NCI-H226 (cell line): Measurements from ENCODE around the gene SPNS2.

Experiments
- DNase-seq: peaks from one replicate; pipeline ENCODE4 v3.0.0-alpha.2; 2015

Gene SPNS2

GRCh38 chr17:4522661-4523060, 24.0 kb downstream of the SPNS2 start:
- no peak for DNase-seq

DNA sequence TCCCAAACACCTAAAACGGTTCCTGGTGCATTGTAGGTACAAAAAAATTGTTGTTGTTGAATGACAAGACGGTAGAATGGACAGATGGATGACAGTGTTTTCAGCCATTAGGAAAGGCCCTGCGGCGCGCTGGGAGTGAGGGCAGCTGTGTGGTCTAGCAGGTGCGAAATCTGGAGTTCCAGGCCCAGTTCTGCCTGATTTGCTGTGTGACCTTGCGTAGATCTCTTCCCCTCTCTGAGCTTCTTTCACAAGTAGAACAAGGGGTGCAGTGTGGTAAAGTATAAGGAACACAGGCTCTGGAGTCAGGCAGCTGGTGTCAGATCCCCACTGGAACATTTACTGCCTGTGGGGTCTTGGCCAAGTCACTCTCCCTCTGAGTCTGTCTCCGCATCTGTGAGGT, 25.3 kb downstream of the SPNS2 start:
- no peak for DNase-seq

- DNase-seq = no peak
Measured at GRCh38 chr17:4525691-4526397, 27.2 kb downstream of the SPNS2 start.

- no peak for DNase-seq
Measured at GRCh38 chr17:4527134-4527533, 28.5 kb downstream of the SPNS2 start.

GRCh38 chr17:4527566-4528125, 29.0 kb downstream of the SPNS2 start:
- no peak for DNase-seq

- DNase-seq = no peak
Measured at GRCh38 chr17:4529533-4530152, 31.0 kb downstream of the SPNS2 start.

- no peak for DNase-seq
Measured at GRCh38 chr17:4530799-4531730, 32.4 kb downstream of the SPNS2 start.

GRCh38 chr17:4531988-4532736, 33.5 kb downstream of the SPNS2 start:
- no peak for DNase-seq

DNA sequence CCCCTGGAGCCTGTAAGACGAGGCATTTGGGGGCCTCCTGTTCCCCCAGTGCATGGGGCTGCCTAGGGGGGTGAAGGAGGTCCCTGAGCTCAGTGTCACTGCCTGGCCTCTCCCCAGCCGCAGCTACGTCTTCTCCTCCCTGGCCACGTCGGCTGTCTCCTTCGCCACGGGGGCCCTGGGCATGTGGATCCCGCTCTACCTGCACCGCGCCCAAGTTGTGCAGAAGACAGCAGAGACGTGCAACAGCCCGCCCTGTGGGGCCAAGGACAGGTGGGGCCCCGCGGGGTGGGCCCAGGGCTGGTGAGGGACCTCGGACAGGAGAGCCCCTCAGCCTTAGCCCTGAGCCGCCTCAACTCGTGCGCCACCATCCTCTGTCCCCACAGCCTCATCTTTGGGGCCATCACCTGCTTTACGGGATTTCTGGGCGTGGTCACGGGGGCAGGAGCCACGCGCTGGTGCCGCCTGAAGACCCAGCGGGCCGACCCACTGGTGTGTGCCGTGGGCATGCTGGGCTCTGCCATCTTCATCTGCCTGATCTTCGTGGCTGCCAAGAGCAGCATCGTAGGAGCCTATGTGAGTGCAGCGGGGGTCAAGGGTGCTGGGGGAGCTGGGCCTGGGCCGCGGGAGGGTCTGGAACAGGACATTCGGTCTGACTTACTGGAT, 34.3 kb downstream of the SPNS2 start:
- no peak for DNase-seq

DNA sequence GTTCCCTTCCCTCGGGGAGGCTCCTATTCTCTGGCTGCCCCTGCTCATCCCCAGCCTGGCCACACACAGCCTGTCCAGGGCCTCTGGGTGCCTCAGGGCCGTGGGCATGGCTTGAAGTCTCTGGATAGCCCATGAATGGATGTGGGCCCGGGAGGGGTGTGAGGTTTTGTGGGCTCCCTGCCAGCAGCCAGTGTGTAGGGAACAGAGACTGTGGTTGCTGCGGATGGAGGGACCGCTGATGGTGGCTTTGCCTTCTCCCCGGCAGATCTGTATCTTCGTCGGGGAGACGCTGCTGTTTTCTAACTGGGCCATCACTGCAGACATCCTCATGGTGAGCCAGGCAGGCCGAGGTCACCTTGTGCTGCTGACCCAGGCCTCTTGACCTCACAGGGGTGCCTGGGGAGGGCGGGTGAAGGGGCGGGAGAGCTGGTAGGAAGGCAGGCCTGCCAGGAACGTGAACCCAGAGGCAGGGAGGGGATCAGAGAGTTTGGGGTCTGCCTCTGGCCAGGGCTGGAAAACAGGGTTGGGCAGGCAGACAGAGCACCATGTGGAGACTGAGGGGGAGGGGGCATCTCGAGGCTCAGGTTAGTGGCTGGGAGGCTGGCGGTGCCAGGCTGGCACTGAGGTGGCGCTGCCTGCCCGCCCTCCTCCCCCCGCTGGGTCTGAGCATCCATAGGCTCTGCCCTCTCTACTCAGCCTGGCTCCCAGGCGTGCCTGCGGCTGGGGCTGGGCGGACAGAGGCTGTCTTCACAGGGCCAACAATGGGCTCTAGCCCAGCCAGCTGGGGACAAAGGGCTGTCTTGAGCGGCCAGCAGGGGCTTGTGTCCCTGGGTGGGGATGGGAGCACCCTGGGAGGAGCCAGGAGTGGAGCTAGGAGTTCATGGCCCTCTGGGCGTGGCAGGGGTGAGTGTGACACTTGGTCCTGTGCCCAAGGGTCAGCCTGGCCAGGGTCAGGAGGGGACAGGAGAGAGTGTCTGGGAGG, 35.1 kb downstream of the SPNS2 start:
- no peak for DNase-seq

GRCh38 chr17:4534515-4534914, 35.8 kb downstream of the SPNS2 start:
- no peak for DNase-seq

GRCh38 chr17:4534928-4535666, 36.4 kb downstream of the SPNS2 start:
- no peak for DNase-seq

DNA sequence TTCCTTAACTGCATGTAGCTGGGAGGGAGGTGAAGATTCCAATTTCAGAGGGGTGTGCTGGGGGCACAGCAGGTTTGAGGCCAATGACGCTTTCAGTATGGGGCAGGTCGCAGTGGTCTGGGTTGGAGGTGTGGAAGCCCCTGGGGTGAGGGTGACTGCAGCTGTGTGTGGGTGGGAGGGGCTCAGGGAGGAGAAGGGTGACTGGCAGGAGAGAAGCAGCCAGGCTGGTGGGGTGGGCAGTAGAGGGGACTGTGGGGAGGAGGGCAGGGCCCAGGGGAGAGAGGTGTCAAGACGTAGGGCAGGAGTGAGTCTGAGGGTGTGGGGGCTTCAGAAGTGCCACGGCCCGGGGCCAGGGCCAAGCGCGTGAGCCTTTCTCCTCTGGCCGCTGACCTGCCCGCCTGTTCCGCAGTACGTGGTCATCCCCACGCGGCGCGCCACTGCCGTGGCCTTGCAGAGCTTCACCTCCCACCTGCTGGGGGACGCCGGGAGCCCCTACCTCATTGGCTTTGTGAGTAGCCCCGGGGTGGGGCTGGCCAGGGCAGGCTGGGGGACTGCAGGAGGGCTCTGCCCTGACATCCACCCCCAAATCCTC, 37.1 kb downstream of the SPNS2 start:
- no peak for DNase-seq

- DNase-seq = no peak
Measured at GRCh38 chr17:4536259-4536741, 37.6 kb downstream of the SPNS2 start.

GRCh38 chr17:4536742-4537411, 38.2 kb downstream of the SPNS2 start:
- peak; percentile 56 for DNase-seq

DNA sequence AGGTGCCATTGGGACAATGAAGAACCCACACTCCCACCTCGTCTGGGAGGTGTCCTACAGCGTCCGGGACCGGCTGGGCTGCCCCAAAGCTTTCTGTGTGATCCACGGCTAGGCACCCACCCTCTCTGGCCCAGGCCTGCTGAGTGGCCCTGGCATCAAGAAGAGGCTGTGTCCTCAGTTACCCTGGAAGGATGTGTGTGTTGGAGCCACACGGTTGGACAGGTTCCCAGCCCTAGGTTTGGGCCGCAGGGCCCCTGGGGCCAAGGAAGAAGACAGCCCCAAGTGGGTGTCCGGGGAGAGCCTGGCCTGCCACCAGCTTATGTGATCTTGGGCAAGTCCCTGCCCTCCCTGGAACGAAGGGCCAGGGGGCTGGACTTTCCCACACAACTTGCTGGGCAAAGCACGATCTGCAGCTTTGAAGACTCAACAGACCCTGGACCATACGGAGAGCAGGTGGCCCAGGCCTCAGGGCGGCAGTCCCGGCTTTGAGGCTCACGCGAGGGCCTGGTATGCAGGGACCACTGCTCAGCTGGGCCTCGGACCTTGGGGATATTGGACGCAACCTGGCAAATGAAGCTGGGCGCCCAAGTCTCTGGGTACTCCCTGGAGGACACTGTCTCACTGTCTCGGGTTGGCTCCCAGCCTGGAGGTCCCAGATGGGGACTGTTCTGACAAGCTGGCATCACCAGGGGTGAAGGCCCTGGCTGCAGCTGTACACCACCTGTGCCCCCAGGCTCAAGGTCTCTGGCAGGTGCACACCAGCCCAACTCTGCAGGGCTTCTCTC, 39.0 kb downstream of the SPNS2 start:
- DNase-seq = no peak

- DNase-seq = no peak
Measured at GRCh38 chr17:4538236-4539002, 39.7 kb downstream of the SPNS2 start.
